Measurements from ENCODE around the gene SRGAP3. TPM values are rescaled to one million over a fixed set of nuclear protein-coding genes. Genes with fewer than 3 reads are reported as not detected.

SRGAP3 gene
- total RNA-seq, 1 donor from 2014 or later, result 2.7 TPM

DNA sequence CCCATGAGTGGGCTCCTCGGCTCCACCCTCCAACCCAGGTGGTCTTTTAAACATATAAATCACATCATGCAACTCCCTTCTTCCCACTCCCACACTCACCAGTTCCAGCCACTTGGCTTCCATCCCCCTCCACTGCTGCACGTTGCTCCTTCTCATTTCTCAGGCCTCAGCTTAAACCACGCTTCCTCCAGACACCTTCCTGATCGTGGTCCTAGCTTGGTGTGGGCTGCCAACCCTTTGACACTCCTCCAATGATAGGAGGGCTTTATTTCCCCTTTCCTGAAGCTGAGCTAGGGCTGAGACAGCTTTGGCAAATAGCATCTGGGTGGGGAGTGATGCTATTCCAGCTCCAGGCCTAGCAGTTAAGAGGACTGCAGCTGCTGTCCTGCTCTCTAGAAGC is 130.1 kb downstream of the SRGAP3 start:
- no peak for DNase-seq (ENCODE audit: low spot score)

GRCh38 chr3:9118222-9118621 is 131.2 kb downstream of the SRGAP3 start:
- no peak for DNase-seq (ENCODE audit: low spot score)

GRCh38 chr3:9117220-9117619 is 132.2 kb downstream of the SRGAP3 start:
- no peak for DNase-seq (ENCODE audit: low spot score)

GRCh38 chr3:9116336-9116735 is 133.1 kb downstream of the SRGAP3 start:
- DNase-seq (ENCODE audit: low spot score), result no peak

DNA sequence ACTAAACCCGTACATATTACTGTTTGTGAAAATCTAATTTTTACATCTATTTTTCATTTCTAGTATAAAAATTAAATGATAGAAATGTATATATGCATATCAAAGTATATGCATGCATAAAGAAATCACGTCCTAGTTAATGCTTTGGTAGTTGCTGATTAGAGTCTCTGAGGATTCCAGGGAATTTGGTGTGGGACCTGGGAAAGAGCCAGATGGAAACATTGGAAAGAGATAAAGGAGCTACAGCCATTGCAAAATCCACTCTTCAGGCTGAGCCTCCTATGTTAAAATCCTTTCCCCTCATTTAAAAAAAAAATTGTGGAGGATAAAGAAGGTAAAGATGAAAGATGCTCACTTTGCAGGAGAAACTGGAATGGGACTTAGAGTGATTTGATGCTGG is 134.1 kb downstream of the SRGAP3 start:
- no peak for DNase-seq (ENCODE audit: low spot score)

- no peak for DNase-seq (ENCODE audit: low spot score)
Measured at GRCh38 chr3:9113040-9113439, 136.4 kb downstream of the SRGAP3 start.

- no peak for DNase-seq (ENCODE audit: low spot score)
Measured at GRCh38 chr3:9111866-9112265, 137.6 kb downstream of the SRGAP3 start.

DNA sequence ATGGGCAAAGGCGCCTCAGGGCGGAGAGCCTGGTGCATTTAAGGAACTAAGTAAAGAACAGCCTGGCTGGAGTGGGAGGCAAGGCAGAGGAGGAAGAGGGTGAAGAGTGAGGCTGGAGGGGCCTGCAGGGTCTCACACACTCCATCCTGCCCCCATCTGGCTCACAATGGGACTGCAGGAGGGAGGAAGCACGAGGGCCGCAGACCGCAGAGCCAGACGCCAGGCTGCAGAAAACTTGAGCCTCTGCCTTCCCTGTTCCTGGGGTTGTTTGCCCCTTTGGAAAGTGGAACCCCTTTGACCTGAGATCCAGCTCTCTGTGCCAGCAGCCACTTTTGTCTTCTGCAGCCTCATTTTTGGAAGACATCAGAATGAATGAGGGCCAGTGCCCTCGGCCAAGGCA is 138.0 kb downstream of the SRGAP3 start:
- no peak for DNase-seq (ENCODE audit: low spot score)

DNA sequence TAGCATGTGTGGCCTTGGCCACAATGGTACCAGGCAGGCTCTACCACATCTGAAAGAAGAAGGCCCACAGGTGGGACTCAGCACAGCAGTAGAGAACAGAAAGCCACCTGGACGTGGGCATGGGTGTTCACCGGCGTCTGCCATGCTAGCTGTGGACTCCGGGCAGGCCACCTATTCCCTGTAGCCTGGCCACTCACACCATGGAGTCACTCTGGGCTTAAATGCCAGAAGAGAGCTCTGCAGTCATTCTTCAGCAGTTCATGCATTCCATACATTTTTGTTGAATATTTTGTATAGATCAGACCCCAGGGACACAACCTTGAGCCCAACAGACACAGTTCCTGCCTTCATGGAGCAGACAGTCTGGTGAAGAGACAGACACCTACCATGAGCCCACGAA is 138.6 kb downstream of the SRGAP3 start:
- no peak for DNase-seq (ENCODE audit: low spot score)

- no peak for DNase-seq (ENCODE audit: low spot score)
Measured at GRCh38 chr3:9110316-9110715, 139.1 kb downstream of the SRGAP3 start.

GRCh38 chr3:9109568-9109914 is 139.9 kb downstream of the SRGAP3 start:
- no peak for DNase-seq (ENCODE audit: low spot score)

DNA sequence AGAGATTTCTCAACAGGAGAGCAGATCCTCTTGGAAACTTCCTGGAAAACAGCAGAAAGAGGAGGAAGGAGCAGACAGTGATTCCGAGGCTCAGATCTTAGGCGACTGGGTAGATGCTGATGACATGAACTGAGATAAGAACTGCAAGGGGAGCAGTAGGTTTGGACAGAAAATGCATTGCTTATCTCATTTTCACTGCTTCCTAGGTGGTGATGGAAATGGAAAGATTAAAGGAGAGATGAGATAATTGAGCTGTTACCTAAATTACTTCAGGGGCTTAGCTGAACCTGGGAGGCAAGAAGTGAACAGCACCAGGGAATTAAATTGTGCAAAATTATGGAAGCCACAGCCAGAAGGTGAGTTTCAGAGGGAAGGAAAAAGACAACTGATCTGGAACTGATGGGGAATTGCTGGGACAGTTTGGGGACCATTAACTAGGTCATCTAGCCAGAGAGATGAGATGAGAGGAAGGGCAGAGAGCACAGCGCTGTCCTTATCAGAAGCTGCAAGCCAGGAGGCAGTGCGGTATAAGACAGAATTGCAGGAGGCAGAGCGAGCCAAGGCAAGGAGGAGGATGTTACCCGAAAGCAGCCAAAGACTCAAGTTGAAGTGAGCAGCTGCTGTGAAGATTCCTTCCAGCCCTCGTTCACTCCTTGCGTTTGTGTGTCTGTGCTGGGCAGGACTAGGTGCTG is 140.4 kb downstream of the SRGAP3 start:
- DNase-seq (ENCODE audit: low spot score), result no peak

DNA sequence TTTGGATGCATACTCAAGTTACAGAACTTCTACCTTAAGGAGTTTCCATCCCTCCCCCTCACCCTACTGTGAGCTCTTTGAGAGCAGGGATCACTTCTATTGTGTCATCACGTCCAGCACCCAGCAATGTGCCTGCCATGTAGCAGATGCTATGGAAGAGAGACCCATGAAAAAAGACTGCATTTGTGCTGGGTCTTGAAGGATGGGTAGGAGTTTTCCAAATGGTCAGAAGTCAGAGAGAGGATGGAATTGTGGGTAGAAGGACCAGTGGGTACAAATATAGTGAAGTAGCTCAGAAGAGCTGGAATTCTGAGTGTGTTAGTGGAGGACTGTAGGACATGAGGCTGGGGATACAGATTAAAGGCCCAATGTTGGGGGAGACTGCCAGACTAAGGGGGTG is 141.7 kb downstream of the SRGAP3 start:
- no peak for DNase-seq (ENCODE audit: low spot score)

- DNase-seq (ENCODE audit: low spot score), result no peak
Measured at GRCh38 chr3:9105421-9105820, 144.0 kb downstream of the SRGAP3 start.

- DNase-seq (ENCODE audit: low spot score), result no peak
Measured at GRCh38 chr3:9104121-9104520, 145.3 kb downstream of the SRGAP3 start.

- DNase-seq (ENCODE audit: low spot score), result peak; percentile 47
Measured at GRCh38 chr3:9102240-9102981, 147.0 kb downstream of the SRGAP3 start.

DNA sequence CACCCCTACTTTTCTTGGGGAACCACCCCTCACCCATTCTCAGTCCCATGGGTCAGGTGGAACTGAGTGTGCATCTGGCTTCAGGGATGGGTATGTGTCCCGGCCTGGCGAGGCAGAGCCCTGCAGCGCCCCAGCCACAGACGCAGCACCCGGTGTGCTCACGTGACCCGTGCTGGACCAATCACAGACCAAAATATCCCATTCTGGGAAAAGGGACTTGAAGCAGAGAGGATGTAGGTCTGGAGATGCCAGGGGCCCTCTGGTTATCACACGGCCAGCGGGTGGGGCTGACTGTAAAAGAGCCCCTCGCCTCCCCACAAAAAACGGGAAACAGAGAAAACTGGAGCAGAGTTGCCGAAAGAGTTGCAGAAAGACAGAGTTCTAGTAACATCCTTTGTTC is 148.2 kb downstream of the SRGAP3 start:
- DNase-seq (ENCODE audit: low spot score), result peak; percentile 81

GRCh38 chr3:9100513-9100894 is 148.9 kb downstream of the SRGAP3 start:
- DNase-seq (ENCODE audit: low spot score), result no peak

- DNase-seq (ENCODE audit: low spot score), result peak; percentile 59
Measured at GRCh38 chr3:9099702-9100512, 149.5 kb downstream of the SRGAP3 start.

DNA sequence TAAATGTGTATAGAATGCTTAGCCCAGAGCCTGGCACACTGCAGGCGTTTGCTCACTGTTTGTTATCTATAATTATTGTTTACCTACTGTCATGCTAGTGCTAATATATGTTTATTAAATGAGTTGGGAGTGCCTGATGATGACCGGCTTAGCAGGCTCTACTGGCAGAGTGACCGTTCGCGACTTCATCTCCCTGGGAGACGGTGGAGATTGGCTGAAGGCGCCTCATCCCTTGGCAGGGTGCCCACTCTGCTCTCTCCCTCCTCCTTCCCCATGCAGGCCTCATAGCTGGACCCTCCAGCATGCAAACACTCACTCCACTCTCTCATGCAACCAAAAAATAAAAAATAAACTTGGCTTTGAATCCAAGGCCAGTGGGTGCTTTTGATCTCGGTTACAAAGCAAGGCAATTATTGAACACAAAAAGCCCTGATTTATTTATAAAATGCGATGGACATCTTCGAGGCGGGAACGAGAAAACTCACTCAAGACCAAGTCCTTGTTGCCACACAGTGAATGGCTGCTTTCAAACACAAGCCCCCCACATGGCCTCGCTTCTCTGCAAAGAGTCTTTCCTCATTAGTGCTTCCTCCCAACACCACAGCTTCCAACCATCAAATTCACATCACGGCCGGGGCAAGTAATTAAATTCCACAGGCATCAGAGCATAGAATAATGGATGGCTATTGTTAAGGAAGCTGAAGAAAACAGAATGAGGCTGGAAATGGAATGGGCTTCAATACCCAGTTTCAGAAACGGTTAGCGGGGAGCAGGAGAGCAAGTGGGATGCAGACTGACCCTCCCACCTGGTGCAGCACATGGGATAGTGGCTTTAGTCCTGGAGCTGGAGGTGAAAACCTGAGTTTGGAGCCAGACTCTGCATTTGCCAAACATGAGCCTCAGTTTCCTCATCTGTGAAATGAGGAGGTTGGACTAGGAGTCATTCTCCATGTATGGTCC is 150.4 kb downstream of the SRGAP3 start:
- DNase-seq (ENCODE audit: low spot score), result peak; percentile 67

- DNase-seq (ENCODE audit: low spot score), result peak; percentile 11
Measured at GRCh38 chr3:9097495-9097894, 152.0 kb downstream of the SRGAP3 start.

Data from mesenteric fat pad (tissue), 1 donor.